Limb (tissue), 2 donors: ENCODE measurements around the gene FAT4.
A peak's percentile ranks its signal among the peaks of the same experiment; 100 is the strongest.

Source experiments
- DNase-seq, 2 donors: peaks; one replicate each; pipeline ENCODE4 v3.0.0-alpha.2; 2016; ENCODE audit errors: extremely low spot score in 2 of 2

FAT4 gene

DNA sequence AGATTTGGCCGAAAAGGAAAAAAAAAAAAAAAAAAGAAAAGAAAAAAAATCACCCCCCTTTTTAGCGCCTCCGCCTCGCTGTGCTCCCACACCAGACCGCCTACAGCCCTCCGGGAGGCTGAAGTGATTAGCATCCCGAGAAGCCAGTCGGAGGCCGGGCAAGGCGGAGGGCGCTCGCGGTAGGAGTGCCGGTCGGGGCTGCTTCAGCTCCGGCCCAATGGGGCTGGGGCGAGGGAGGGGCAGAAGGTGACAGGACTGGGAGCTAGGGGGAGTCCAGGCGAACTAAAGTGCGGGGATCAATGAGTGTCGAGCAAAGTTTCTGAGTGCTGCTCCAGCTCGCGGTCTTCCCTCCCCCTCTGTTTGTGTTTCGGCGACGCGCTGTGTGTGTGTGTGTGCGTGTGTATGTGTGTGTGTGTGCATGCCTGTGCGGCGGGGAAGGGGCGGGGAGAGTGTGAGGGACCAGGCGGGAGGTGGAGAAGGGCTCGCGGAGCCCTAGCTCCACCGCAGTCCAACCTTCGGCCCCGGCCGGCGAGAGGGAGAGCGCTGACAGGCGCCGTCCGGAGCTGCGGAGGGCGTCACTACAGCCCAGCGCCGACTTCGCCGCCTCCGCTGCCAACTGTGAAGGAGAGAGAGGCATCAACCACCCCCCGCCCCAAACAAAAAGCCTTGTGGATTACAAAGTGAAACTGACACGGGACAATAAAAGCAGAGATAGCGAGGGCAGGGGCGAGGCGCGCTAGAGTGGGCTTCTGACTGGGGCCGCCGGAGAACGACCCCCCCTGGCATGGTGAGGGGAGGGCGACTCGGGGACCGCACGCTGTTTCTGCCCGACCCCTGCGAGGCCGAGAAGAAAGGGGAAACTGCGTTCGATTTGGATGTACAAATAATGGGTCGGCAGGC, at the start of gene FAT4:
TSS of gene FAT4 (plus strand) at position 280 of the 900 bp plus-strand sequence. CDS start 1,457 bp downstream, outside the sequence.
- DNase-seq, result peak; percentile 95 to 96

- DNase-seq, result no peak
These were observed 48.9 kb upstream of the FAT4 start for GRCh38 chr4:125265846-125266245.

DNA sequence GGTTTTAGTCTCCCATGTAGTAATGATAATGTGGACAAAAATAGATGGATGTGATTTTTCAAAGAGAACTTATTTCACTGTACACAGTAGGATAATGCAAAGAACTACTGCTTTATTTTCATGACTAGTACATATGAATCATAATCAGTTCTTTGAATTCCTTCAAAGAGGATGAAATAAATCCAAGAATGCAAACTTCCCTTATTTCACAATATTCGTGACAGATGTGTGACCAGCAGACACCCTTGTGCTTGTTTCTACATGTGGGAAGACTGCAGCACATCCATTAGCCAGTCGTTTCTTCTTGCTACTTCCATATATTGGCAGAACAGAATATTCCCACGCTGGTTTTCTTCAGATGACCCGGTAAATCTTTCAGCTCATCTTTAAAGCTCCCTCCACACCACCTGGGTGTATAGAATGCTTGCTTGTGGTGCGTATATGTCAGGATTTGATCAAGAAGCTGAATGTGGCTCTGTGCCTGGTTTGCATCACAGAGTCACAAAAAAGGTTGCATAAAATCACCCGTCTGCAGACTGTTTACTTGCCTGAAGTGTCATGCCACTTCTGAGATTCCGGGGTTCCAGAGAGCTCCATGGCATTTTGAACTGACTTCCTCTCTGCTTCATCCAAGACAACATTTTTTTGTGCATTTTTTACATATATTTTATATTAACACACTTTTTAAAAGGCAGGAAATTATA, 47.7 kb upstream of the FAT4 start:
- DNase-seq, result no peak

DNA sequence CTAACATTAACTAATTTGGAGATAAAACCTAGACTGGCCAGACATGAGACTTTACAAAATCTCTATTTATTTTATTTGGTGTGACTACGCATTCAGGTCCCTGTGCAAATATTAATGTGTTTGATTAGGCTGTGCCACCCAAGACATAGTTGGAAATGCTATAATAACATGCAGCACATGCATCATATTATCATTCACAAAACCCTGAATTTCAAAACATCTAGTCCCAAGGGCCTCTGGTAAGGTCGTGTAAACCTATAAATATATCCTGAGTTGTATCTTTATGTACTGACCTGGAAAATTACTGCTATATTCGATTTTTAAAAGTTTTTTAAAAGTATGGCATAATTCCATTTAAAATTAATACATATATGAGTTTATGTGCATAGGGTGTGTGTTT, 47.1 kb upstream of the FAT4 start:
- DNase-seq, result no peak

- DNase-seq, result no peak
These were observed 46.5 kb upstream of the FAT4 start for GRCh38 chr4:125268068-125268755.

- DNase-seq, result no peak
These were observed 37.9 kb upstream of the FAT4 start for GRCh38 chr4:125276811-125277210.

GRCh38 chr4:125277790-125278189, 37.0 kb upstream of the FAT4 start:
- DNase-seq, result no peak

- DNase-seq, result no peak
These were observed 33.8 kb upstream of the FAT4 start for GRCh38 chr4:125280892-125281403.

GRCh38 chr4:125283707-125284279, 31.0 kb upstream of the FAT4 start:
- peak in 1 of 2 donors; percentile 73 for DNase-seq

GRCh38 chr4:125297116-125297515, 17.6 kb upstream of the FAT4 start:
- no peak for DNase-seq

GRCh38 chr4:125303058-125303457, 11.7 kb upstream of the FAT4 start:
- DNase-seq, result no peak

DNA sequence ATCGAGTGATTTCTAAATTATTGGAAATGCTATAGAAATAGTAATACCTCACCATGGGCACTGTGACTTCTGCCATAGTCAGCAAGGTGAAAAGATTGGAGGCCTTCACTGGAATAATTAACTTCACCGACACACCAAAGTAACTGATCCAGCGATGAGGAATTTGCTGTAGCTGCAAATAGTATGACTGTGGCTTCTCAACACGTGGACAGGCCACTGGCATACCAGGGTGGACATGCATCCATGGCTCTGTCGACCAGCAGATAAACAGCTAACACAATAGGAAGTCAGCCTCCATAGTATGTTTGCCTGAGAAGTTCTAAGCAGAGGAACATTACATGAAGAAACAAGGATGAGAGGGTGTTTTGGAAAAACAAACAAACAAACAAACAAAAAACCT, 10.9 kb upstream of the FAT4 start:
- no peak for DNase-seq

DNA sequence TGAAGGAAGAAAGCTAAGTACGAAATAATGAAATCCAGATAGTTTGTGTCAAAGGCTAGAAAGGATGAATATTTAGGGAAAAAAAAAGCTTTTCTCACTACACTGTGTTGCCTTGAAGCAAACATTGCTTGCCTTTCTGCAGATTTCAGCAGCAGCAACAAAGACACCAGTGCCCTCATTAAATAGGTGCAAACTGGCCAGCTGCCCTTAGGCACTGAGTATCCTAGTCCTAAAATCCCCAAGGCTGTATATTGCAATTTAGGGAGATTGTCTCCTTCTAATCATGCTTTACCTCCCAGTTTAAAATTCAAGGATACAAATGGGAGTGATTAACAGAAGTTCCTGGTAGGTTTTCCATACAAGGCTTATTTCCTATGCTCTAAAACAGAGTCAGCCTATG, 8.6 kb upstream of the FAT4 start:
- no peak for DNase-seq

GRCh38 chr4:125306533-125306932, 8.2 kb upstream of the FAT4 start:
- DNase-seq, result no peak

GRCh38 chr4:125311503-125311902, 3.3 kb upstream of the FAT4 start:
- DNase-seq, result no peak

- peak; percentile 64 to 96 for DNase-seq
These were observed 1.3 kb upstream of the FAT4 start for GRCh38 chr4:125313497-125313896.

GRCh38 chr4:125313989-125314667, 627 bp upstream of the FAT4 start:
- DNase-seq, result no peak

GRCh38 chr4:125315576-125316400, 1.0 kb downstream of the FAT4 start:
- peak; percentile 56 to 82 for DNase-seq

GRCh38 chr4:125316401-125316790, 1.6 kb downstream of the FAT4 start:
- DNase-seq, result peak in 1 of 2 donors; percentile 63
